Mesenteric fat pad (tissue), 1 donor: ENCODE results near the gene LRRC36. TPM values are rescaled to one million over a fixed set of nuclear protein-coding genes. Genes with fewer than 3 reads are reported as not detected.

Experiments
- DNase-seq: peaks from one replicate; pipeline ENCODE4 v3.0.0-alpha.2; 2020; ENCODE audit warnings: low spot score
- total RNA-seq: library from RNA; stranded (reverse); fragmentation: NEBNext Ultra II Directional; extraction: Animal tissue kit (Norgen Biotek cat#: 25700); gene quantifications from one replicate; pipeline ENCODE4 v1.2.1, GENCODE V29; 2021
- donor health status: DM: yes; HTN: yes; CAD: no.

Gene LRRC36
- total RNA-seq, 1 donor from 2014 or later, result 0.22 TPM

DNA sequence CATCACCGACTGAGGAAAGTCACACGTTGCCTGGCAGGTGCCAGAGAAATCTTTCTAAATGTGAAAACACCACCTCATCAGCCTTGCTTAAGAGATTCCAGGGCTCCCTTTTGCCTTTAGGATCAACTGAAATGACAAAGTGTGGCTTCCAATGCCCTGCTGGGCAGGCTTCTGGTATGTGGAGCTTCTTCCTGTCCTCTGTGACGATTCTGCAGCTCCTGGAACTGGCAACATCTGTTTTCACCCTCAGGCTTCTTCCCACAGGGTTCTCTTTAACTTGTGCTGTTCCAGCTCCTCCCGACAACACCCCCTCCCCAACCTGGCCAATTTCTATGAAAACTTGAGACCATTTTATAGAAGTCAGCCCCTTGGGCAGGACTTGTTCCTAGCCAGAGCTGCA lies 94.4 kb downstream of the LRRC36 start:
- no peak for DNase-seq

DNA sequence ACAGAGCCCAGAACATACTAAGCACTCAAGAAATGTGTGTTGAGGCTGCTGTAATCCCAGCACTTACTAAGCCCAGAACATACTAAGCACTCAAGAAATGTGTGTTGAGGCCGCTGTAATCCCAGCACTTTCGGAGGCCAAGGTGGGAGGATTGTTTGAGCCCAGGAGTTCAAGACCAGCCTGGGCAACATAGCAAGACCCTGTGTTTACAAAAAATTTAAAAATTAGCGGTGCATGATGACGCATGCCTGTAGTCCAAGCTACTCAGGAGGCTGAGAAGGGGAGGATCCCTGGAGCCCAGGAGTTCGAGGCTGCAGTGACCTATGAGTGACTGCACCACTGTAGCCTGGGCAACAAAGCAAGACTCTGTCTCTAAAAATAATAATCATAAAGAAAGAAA lies 96.4 kb downstream of the LRRC36 start:
- DNase-seq, result no peak

DNA sequence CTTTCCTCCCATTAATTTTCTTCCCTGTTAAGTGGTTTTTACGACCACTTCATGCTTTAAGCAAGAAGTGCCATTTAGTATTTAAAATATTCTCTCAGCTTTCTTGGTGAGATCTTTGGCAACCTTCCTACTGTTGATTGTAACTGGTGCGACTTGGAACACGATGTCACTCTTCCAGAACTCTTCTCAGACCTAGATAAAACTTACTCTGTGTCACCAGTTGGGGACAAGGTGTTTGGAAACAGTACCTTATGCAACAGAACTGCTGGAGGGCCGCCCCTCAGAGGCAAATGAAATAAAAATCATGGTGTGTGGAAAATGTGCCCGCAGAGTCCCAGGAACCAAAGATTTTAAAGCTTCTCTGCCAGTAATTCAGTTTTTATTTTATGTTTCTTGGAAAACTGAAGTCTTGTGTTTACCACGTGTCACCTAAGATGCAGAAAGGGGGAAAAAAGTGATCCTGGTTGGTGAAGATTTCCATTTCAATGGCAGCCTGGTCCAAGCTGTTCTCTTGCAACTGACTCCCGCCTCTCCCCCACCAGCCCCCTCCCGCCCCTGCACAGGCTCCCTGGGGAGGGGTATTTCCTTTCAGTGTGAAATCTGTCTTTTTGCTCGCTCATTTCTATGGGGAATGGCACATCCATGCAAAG lies 97.1 kb downstream of the LRRC36 start:
- no peak for DNase-seq

DNA sequence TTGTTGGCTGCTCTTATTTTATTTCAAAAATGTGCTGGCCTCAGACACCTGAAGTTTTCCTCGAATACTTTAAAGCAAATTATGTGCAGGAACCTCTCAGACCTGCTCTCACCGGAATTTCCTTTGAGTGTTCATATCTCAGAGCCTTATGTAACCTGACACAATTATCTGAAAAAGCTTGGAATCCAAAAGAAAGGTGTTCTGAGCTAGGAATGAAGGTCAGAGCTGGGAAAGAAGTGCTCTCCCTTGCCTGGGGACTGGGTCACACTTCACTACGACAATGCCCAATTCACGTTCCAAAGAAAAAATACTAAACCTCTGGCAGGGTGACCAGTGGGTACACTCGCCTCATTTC lies 97.6 kb downstream of the LRRC36 start:
- DNase-seq, result no peak

DNA sequence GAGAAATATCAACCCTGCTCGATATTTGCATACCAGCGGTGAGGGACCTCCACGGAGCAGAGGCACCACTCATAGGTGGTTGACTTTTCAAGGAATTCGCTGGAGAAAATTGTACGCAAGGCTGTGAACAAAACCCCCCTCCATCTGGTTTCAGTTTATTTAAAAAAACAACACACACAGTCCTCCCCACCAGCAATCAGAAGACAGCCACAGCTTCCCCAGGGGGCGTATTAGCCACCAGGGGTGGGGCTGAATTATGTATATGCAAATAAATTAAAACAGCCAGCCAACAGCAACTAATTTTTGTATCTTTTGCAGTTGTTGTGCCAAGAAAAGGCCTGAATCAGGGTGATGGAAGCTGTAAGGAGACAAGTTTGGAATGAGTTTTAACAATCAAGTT lies 98.4 kb downstream of the LRRC36 start:
- DNase-seq, result no peak

DNA sequence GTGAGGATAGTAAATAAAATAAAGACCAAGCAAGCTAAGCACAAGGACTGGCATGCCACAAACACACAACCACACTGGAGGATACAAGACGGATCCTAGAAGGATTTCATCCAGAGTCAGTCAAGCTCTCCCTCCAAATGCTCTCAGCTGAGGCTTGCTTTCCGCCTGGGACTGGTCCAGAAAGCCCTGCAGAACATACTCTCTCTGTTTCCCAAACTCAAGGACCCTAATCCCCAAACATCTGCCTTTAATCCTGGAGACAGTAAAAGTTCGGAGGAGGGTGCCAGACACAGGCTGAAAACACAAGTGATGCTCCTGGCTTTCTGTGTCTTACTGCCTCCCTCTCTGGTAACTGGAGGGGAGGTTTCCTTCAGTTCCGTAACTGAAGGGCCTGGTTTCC lies 99.0 kb downstream of the LRRC36 start:
- no peak for DNase-seq

DNA sequence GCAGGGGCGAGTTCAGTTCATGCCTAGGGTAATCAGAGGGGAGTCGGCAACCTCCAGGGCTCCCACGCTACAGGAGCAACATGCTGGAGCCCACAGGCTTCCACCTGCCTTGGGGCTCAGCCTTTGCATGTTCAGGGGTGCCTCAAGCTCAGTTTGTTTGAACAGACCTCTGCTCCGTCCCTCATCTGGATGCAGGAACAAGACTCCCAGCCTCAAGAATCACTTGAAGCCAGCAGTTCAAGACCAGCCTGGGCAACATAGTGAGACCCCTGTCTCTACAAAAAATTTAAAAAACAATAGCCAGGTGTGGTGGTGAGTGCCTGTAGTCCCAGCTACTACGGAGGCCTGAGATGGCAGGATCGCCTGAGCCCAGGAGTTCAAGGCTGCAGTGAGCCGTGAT lies 99.4 kb downstream of the LRRC36 start:
- no peak for DNase-seq

DNA sequence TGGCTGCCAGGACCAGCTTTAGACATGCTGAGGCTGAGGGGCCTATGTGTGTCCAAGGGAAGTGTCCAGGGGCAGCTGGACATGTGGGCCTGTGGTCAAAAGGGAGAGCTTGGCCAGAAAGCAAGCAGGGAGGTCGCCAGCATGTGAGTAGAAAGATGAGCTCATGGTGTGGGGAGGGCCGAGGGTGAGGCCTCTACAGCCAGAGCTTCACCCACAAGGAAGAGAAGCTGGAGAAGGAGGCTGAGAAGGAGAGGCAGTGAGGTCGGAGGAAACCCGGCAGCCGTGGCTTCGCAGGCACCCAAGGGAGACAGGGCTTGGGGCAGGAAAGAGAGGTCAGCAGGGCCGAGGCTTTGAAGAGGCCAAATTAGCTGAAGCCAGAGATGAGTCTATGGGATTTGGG lies 100.3 kb downstream of the LRRC36 start:
- DNase-seq, result no peak

DNA sequence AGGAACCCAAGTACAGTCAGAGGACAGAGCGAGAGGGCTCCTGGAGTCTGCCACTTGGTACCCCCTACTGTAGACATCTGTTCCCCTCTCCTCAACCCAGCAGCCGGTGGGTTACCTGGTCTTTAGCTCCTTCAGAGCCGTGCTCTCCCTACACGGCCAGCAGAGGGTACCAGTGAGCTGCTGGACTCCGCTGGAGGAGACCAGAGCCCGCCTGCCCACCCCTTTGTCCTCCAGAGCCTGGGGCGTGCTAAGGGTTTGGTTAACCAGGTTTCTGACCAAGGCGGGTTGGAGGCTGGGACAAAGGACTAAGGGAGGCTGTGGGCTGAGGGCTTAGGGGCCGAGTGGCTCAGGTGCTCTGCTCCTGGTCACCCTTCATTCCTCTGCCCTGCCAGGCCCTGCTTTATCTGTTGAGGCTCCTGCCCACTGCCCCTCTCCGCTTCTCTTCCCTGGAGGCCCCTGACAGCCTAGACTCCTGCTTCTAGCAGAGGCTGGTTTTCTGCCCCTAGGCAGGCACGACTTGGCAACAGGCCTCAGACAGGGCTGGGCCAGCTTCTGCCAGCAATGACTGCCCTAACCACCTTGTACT lies 101.6 kb downstream of the LRRC36 start:
- DNase-seq, result no peak

DNA sequence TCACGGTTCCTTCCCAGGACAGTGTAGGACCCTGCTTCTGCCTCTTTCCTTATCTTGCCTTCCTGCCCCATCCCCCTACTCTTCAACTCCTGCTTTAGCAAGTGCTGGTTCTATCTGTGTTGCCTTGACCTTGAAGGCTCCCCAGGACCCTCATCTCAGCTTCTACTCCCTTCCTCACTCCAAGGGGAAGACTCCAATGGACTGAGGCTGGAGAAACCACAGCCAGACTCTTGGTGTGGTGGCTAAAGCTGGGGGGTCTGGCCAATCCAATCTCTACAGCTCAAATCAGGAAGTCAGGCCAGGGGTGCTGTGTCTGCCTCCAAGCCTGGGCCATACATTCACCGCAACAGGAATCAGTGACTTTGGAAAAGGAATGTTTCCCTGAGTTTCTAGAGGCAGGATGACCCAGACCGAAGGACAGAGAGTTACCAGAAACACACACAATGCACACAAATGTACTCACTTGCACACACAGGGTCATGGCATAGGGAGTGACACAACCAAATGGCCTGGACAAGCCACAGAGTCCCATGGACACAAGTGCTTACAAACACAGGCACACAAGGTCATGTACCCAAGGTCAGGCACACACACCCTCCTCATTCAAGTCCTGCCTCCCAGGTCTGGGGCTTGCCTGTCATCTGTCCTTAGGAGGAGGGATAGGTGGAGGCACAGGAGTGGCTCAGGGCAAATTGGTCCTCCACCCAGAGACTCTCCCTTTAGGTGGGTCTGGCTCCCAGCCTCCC lies 102.6 kb downstream of the LRRC36 start:
- DNase-seq, result no peak

DNA sequence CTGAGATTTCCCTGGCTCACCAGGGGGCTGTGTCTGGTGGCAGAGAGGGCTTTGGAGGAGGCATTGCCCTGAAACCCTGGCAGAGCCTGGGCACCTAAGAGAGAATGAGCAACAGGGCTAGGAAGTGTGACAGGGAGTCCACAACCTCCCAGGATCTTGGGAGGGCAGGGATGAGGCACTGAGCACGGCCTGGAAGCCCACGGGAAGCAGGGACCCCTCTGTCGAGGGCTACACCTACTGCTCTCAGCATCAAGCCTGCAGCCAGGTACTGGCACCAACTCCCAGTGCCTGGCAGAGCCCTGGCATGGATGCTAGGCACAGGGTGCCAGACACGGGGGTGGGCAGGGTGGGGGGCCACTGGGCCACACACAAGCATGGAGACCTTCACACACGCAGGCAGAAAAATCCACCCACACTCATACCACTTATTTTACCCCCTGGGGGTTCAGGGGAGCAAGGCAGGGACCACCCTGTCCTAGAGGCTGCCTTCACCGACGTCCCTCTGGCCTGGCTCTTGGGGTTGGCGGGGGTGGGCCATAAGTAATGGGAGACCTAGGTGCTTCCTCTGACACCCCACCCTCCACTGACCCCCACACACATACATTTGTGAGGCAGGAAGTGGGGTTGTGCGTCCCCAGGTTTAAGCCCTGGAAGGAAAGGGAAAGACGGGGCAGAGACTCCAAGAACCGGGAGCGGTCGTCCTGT lies 103.3 kb downstream of the LRRC36 start:
- DNase-seq, result no peak

DNA sequence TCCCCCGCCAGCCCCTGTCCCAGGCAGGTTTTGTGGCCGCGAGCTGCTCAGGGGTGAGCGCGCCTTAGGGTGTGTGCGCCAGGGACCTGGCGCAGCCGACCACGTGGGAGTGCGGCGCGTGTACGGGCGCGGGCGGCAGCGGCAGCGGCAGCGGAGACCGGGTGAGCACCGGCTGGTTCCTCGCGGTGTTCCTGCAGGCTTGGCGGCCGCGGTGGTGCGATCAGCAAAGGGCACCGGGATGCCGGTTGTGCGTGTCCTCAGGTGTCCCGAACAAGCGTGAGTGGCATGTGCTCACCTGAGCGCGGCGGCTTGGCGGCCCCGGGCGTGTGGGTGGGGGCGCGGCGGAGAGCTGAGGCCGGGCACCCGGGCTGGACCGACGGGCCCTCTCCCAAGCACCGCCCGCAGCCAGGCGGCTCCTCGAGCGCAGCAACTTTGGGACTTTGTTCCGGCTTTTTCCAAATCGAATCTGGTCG lies 103.9 kb downstream of the LRRC36 start:
- DNase-seq, result no peak

DNA sequence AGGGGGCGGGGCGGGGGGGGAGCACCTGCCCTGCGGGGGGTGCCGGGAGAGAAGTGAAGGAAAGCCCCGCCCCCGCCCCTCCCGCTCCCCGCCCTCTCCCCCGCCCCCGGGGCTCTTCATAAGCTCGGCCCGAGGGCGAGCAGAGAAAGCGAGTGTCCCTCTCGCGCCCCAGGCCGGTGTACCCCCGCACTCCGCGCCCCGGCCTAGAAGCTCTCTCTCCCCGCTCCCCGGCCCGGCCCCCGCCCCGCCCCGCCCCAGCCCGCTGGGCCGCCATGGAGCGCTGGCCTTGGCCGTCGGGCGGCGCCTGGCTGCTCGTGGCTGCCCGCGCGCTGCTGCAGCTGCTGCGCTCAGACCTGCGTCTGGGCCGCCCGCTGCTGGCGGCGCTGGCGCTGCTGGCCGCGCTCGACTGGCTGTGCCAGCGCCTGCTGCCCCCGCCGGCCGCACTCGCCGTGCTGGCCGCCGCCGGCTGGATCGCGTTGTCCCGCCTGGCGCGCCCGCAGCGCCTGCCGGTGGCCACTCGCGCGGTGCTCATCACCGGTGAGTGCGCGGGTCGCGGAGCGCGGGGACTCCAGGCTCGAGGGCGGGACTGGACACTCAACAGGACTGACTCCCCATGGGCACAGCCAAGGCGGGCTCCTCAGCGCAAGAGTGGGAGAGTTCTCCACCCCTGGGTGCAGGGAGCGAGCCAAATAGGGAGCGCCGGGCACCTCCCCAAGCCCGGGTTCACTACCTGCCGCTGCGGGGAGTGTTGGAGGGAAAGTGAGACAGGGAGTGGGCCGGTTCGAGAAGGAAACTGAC lies 104.6 kb downstream of the LRRC36 start, which contains the start of gene HSD11B2:
Gene HSD11B2, plus strand, starts transcription at position 145 of the 798 bp plus-strand sequence. Its CDS starts 128 bp downstream, at position 273.
- DNase-seq, result no peak

DNA sequence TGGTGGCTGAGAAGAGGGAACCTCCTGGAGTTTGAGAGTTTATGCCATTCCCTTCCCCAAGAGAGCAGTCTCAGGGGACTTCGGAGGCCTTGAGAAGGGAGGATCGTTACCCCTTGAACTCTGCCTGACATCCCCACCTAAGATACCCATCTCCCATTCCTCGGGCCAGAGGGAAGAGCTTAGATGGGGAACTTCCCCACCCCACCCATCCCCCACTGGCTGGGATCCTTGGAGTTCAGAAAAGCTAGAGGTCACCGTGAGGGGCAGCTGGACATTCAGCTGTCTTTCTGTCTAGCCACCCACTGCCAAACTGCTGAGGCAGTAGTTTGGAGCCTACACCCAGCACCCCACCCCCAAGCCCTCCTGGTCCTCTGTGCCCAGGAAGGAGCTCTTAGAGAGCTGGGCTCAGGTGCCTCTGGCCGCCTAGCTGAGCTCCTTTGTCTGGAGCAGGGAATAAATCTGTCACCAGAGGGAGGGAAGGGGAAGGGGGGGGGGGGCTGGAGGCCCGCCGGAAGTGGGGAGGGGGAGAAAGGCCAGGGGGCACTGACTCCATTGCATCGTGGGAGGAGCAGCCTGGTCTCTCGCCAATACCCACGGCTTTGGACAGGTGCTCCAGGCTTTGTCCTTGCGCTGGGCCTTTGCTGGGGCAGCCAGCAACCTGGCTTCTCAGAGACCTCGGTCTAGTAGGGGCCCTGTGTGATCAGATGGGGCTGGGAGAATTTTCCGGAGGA lies 105.3 kb downstream of the LRRC36 start:
- no peak for DNase-seq

DNA sequence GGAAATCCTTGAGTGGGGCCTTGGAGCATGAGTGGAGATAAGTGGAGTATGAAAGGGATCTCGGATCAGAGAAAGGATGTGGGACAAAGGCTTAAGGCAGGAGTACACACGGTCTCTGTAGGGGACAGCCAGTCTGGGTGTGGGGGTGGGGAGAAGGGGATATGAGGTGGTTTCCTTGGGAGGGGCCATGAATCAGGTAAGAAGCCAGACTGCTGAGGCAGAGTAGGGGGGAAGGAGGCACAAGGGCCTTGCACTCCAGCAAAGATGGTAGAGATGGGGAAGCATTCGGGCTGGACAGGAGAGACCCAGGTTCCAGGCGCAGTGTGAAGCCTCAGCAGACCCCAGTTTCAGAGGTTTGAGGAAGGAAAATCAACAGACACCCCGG lies 105.9 kb downstream of the LRRC36 start:
- DNase-seq, result no peak

DNA sequence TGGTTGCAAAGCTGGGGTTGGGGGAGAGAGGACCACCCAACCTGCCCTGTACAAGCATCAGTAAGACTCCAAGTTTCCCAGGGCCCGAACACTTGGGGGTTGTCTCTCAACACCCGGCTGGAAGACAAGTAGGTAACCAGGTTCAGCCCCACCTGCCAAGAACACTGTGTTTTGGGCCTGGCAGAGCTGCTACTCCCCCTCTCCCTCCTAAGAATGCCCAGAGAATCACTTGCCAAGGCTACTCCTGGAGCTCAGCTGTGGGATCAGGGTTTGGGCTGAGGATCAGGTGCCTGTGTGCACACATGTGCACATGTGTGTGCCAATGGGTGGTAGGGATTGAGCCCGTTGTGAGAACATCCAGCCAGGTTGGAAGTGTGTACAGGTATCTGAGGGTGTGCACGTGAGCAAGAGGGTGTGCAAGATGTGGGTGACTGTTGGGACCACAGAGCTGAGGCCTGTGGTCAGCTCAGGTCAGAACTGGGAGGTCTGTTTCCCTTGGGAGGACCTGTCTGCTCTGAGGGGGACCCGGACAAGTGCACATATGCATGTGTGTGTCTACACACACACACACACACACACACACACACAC lies 106.6 kb downstream of the LRRC36 start:
- no peak for DNase-seq
